Measurements from ENCODE around the gene MROH9.
"Not testable (repeated sequence)": the region's sequence is repeated elsewhere in the genome, so short reads cannot be mapped to it uniquely, and the experiment has no call there.

Gene MROH9

DNA sequence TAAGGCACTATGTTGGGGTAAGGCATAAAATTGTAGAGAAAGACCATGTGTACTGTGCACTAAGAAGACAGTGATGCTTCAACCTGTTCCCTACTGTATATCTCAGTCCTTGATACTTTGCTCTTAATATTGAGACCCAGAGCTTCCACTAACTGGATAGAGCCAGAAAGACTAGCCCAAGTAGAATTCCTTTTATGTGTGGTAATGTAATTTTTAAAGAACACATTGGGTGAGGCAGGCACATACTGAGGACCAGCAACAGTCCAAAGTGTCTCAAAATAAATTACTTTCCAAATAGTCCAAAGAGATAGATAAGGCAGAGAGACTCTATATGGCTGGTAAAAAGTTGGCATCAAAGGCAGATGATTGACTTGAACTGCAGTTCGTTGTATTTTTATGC, 31.4 kb upstream of the MROH9 start:
- Histone ChIP-seq H2AFZ (ENCODE audit: low read depth, low read length, severe bottlenecking) (no peak overlapping the region), H3K9me2 (replicated peaks; ENCODE audit: insufficient read depth, low read length) (no peaks in the 10 kb centered on the region), H4K20me1 (ENCODE audit: low read depth, low read length) (no peaks in the 10 kb centered on the region), H3F3A (ENCODE audit: insufficient read depth) (no peaks in the 10 kb centered on the region), H3K79me2 (ENCODE audit: insufficient read depth, low read length) (no peaks in the 10 kb centered on the region), H3K27ac (ENCODE audit: low read depth, low read length) (no peak overlapping the region), H3K36me3 (ENCODE audit: low read length) (no peaks in the 10 kb centered on the region), H3K9me3 (ENCODE audit: insufficient read depth, low read length) (no peaks in the 10 kb centered on the region), H3K27me3 (ENCODE audit: low read length) (no peaks in the 10 kb centered on the region), H3K4me2 (ENCODE audit: low read depth, low read length, poor library complexity, severe bottlenecking) (no peak overlapping the region), H3K4me3 (ENCODE audit: insufficient read depth, low read length, poor library complexity, severe bottlenecking) (no peak overlapping the region), H3K9ac (ENCODE audit: low read length) (no peak overlapping the region)
- TF ChIP-seq, protein P1, sequence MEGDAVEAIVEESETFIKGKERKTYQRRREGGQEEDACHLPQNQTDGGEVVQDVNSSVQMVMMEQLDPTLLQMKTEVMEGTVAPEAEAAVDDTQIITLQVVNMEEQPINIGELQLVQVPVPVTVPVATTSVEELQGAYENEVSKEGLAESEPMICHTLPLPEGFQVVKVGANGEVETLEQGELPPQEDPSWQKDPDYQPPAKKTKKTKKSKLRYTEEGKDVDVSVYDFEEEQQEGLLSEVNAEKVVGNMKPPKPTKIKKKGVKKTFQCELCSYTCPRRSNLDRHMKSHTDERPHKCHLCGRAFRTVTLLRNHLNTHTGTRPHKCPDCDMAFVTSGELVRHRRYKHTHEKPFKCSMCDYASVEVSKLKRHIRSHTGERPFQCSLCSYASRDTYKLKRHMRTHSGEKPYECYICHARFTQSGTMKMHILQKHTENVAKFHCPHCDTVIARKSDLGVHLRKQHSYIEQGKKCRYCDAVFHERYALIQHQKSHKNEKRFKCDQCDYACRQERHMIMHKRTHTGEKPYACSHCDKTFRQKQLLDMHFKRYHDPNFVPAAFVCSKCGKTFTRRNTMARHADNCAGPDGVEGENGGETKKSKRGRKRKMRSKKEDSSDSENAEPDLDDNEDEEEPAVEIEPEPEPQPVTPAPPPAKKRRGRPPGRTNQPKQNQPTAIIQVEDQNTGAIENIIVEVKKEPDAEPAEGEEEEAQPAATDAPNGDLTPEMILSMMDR (IDR thresholded peaks at IDR 0.05; ENCODE audit: insufficient read depth, low read length, poor library complexity, severe bottlenecking), result no peak
- no peak for TF ChIP-seq EZH2phosphoT487 (conservative IDR thresholded peaks at IDR 0.05; ENCODE audit: low read length)

DNA sequence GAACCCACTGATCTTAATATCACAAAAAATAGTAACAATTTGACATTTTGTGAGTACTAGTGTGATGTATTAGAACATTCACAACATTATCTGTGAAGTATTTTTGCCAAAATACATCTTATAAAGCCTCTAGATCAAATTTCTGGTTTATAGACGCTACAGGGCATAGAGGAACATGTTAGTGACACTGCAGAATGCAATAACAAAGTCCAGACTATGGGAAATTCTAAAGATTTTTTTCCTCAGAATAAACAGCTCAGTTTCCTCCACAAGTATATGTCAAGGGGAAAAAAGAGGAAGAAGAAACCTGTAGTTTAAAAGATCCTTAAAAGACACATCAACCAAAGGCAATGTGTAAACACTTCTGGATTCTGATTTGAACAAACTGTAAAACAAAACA, 26.4 kb upstream of the MROH9 start:
- Histone ChIP-seq H3K79me2 (ENCODE audit: insufficient read depth, low read length) (no peaks in the 10 kb centered on the region), H3K36me3 (ENCODE audit: low read length) (no peaks in the 10 kb centered on the region), H3K4me3 (ENCODE audit: insufficient read depth, low read length, poor library complexity, severe bottlenecking) (no peak overlapping the region), H3K9me3 (ENCODE audit: insufficient read depth, low read length) (no peaks in the 10 kb centered on the region), H3K9me2 (replicated peaks; ENCODE audit: insufficient read depth, low read length) (no peaks in the 10 kb centered on the region), H3K4me2 (ENCODE audit: low read depth, low read length, poor library complexity, severe bottlenecking) (no peak overlapping the region), H3K9ac (ENCODE audit: low read length) (no peak overlapping the region), H3K27me3 (ENCODE audit: low read length) (no peaks in the 10 kb centered on the region), H3K27ac (ENCODE audit: low read depth, low read length) (no peak overlapping the region), H4K20me1 (ENCODE audit: low read depth, low read length) (no peaks in the 10 kb centered on the region), H3F3A (ENCODE audit: insufficient read depth) (no peaks in the 10 kb centered on the region), H2AFZ (ENCODE audit: low read depth, low read length, severe bottlenecking) (no peak overlapping the region)
- TF ChIP-seq, protein P1 (IDR thresholded peaks at IDR 0.05; ENCODE audit: insufficient read depth, low read length, poor library complexity, severe bottlenecking), result no peak

DNA sequence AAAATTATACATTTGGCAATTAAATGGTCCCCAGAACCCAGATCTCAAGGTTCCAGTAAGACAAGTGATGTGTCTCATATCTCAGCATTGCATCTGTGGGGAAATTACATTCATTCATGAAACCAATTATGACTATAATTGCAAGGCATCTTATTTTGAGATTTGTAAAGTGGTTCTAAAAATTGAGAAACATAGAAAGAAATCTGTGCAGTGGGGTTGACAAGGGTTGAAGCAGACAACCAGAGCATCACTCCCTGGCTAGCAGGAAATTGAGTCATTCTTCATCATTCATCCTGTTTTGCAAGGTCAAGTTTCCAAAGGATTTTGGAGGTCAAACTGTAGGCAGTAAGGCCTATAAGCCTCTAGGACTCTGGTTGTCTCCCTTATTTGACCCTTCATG, 25.1 kb upstream of the MROH9 start:
- H3K9me3 ChIP-seq (ENCODE audit: insufficient read depth, low read length), result no peaks in the 10 kb centered on the region
- H3K79me2 ChIP-seq (ENCODE audit: insufficient read depth, low read length), result no peaks in the 10 kb centered on the region
- no peaks in the 10 kb centered on the region for H3K27me3 ChIP-seq (ENCODE audit: low read length)
- no peaks in the 10 kb centered on the region for H3F3A ChIP-seq (ENCODE audit: insufficient read depth)
- H3K4me3 ChIP-seq (ENCODE audit: insufficient read depth, low read length, poor library complexity, severe bottlenecking), result no peak overlapping the region
- H3K27ac ChIP-seq (ENCODE audit: low read depth, low read length), result no peak overlapping the region
- no peak overlapping the region for H3K4me2 ChIP-seq (ENCODE audit: low read depth, low read length, poor library complexity, severe bottlenecking)
- no peaks in the 10 kb centered on the region for H4K20me1 ChIP-seq (ENCODE audit: low read depth, low read length)
- H3K9ac ChIP-seq (ENCODE audit: low read length), result no peak overlapping the region
- TF ChIP-seq, protein P1 (IDR thresholded peaks at IDR 0.05; ENCODE audit: insufficient read depth, low read length, poor library complexity, severe bottlenecking), result no peak
- no peak for TF ChIP-seq EZH2phosphoT487 (conservative IDR thresholded peaks at IDR 0.05; ENCODE audit: low read length)
- no peaks in the 10 kb centered on the region for H3K36me3 ChIP-seq (ENCODE audit: low read length)
- no peak overlapping the region for H2AFZ ChIP-seq (ENCODE audit: low read depth, low read length, severe bottlenecking)
- no peaks in the 10 kb centered on the region for H3K9me2 ChIP-seq (replicated peaks; ENCODE audit: insufficient read depth, low read length)

DNA sequence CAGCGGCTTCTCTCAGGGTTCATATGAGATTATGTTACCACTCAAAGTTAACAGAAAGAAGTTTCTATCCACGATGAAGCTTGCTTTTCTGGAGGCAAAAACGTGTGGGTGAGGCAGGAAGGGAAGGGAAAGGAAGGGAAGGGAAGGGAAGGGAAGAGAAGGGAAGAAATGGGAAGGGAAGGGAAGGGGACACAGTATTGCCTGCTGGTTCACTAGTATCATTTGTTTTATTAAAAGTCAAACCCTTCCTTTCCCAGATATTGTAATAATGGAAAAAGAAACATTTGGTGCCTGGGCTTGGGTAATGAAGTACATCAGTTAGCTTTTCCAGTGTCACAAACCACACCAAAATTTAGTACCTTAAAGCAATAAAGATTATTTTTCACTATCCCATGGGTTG, 18.0 kb upstream of the MROH9 start:
- no peaks in the 10 kb centered on the region for H4K20me1 ChIP-seq (ENCODE audit: low read depth, low read length)
- no peak overlapping the region for H3K4me3 ChIP-seq (ENCODE audit: insufficient read depth, low read length, poor library complexity, severe bottlenecking)
- no peak overlapping the region for H2AFZ ChIP-seq (ENCODE audit: low read depth, low read length, severe bottlenecking)
- no peak overlapping the region for H3K4me2 ChIP-seq (ENCODE audit: low read depth, low read length, poor library complexity, severe bottlenecking)
- H3K27ac ChIP-seq (ENCODE audit: low read depth, low read length), result no peak overlapping the region
- no peaks in the 10 kb centered on the region for H3K36me3 ChIP-seq (ENCODE audit: low read length)
- no peak overlapping the region for H3K9ac ChIP-seq (ENCODE audit: low read length)
- TF ChIP-seq, protein P1 (IDR thresholded peaks at IDR 0.05; ENCODE audit: insufficient read depth, low read length, poor library complexity, severe bottlenecking), result no peak
- TF ChIP-seq EZH2phosphoT487 (conservative IDR thresholded peaks at IDR 0.05; ENCODE audit: low read length), result no peak
- H3K79me2 ChIP-seq (ENCODE audit: insufficient read depth, low read length), result no peaks in the 10 kb centered on the region
- H3K9me2 ChIP-seq (replicated peaks; ENCODE audit: insufficient read depth, low read length), result no peaks in the 10 kb centered on the region; the same call in 1 of the 2 replicates
- no peaks in the 10 kb centered on the region for H3F3A ChIP-seq (ENCODE audit: insufficient read depth)
- H3K27me3 ChIP-seq (ENCODE audit: low read length), result no peaks in the 10 kb centered on the region
- no peaks in the 10 kb centered on the region for H3K9me3 ChIP-seq (ENCODE audit: insufficient read depth, low read length)

DNA sequence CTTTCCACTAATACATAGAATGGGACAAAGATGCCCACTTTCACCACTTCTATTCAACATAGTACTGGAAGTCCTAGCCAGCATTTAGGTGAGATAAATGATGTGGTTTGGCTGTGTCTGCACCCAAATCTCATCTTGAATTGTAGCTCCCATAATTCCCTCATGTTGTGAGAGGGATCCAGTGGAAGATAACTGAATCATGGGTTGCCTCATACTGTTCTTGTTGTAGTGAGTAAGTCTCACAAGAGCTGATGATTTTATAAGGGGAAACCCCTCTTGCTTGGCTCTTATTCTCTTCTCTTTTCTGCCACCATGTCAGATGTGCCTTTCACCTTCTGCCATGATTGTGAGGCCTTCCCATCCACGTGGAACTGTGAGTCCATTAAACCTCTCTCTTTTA, 10.7 kb upstream of the MROH9 start:
- not testable (repeated sequence) for H3K9me2 ChIP-seq (replicated peaks; ENCODE audit: insufficient read depth, low read length); H4K20me1 ChIP-seq (ENCODE audit: low read depth, low read length); H3K4me3 ChIP-seq (ENCODE audit: insufficient read depth, low read length, poor library complexity, severe bottlenecking); H3K27me3 ChIP-seq (ENCODE audit: low read length); H3K36me3 ChIP-seq (ENCODE audit: low read length); H3F3A ChIP-seq (ENCODE audit: insufficient read depth); H2AFZ ChIP-seq (ENCODE audit: low read depth, low read length, severe bottlenecking); H3K9ac ChIP-seq (ENCODE audit: low read length); H3K27ac ChIP-seq (ENCODE audit: low read depth, low read length); H3K79me2 ChIP-seq (ENCODE audit: insufficient read depth, low read length); H3K4me2 ChIP-seq (ENCODE audit: low read depth, low read length, poor library complexity, severe bottlenecking); H3K9me3 ChIP-seq (ENCODE audit: insufficient read depth, low read length)

Measured in SU-DHL-6 (cell line).